H1 (cell line): ENCODE results near the gene HOXA11. TPM values are rescaled to one million over a fixed set of nuclear protein-coding genes. Genes with fewer than 3 reads are reported as not detected.

ENCODE experiments used
- CTCF ChIA-PET: fragments of 300-600 bp; sonication (Branson Sonifier 250); formaldehyde crosslinking; loops from one replicate; lab custom pipeline; 2021; ENCODE audit not compliant: partially characterized antibody; lab: Charles Lee
- POLR2A ChIA-PET: fragments of 300-600 bp; sonication (Branson Sonifier 250); formaldehyde crosslinking; loops from one replicate; lab custom pipeline; 2021; ENCODE audit warnings: inconsistent platforms; ENCODE audit not compliant: partially characterized antibody; lab: Charles Lee
- DNase-seq, 2 experiments: peaks; one replicate each; pipeline versions ENCODE4 v3.0.0 to v3.0.0-alpha.2; 2010 to 2022; ENCODE audit warnings: low spot score in 2 of 2, low read depth in 1 of 2, mixed read lengths in 1 of 2
- FAIRE-seq: peaks from 2 replicates; lab custom pipeline; 2011; peaks lifted over from hg19 to GRCh38; lab: Jason Lieb, UNC
- H2AFZ ChIP-seq: 2 replicates; pipeline ENCODE4 v1.8.1; 2012; ENCODE audit warnings: low read length, inconsistent platforms
- H2AK5ac ChIP-seq: 2 replicates; pipeline ENCODE4 v1.6.1; 2013; ENCODE audit warnings: low read depth, low read length
- H2BK120ac ChIP-seq: replicated peaks from 2 replicates; pipeline ENCODE3; 2013; ENCODE audit warnings: low read depth, low read length, inconsistent platforms
- H2BK12ac ChIP-seq: 2 replicates; pipeline ENCODE4 v1.6.1; 2013; ENCODE audit warnings: low read depth, low read length
- H2BK15ac ChIP-seq: 2 replicates; pipeline ENCODE4 v1.6.1; 2013; ENCODE audit warnings: low read length
- H2BK20ac ChIP-seq: 2 replicates; pipeline ENCODE4 v1.6.1; 2013; ENCODE audit warnings: low read length
- H2BK5ac ChIP-seq: 2 replicates; pipeline ENCODE4 v1.6.1; 2013; ENCODE audit warnings: low read depth, low read length
- H3K14ac ChIP-seq: 2 replicates; pipeline ENCODE4 v1.6.1; 2013; ENCODE audit warnings: inconsistent platforms; ENCODE audit not compliant: insufficient read length
- H3K18ac ChIP-seq: 2 replicates; pipeline ENCODE4 v1.6.1; 2013; ENCODE audit warnings: low read length; ENCODE audit errors: extremely low read depth
- H3K23ac ChIP-seq: 2 replicates; pipeline ENCODE4 v1.6.1; 2013; ENCODE audit warnings: inconsistent platforms; ENCODE audit not compliant: insufficient read length
- H3K23me2 ChIP-seq: 2 replicates; pipeline ENCODE4 v1.6.1; 2013; ENCODE audit warnings: low read depth, low read length
- H3K27ac ChIP-seq: 2 replicates; pipeline ENCODE4 v1.6.1; 2011; ENCODE audit warnings: low read depth, low read length, inconsistent platforms
- H3K27me3 ChIP-seq, 4 experiments: replicated peaks in 1 of 4; 1 replicate in 1 of 4; 2 replicates in 3 of 4; pipeline versions ENCODE4 v1.6.1 to v1.8.1; 2011 to 2013; ENCODE audit warnings: low read length in 3 of 4, mild to moderate bottlenecking in 3 of 4, inconsistent platforms in 2 of 4, mixed read lengths in 2 of 4, moderate library complexity in 1 of 4; ENCODE audit not compliant: control insufficient read depth in 3 of 4, insufficient read depth in 3 of 4; ENCODE audit errors: extremely low read depth in 1 of 4
- H3K36me3 ChIP-seq, 4 experiments: 2 replicates each; pipeline versions ENCODE4 v1.6.1 to v1.8.1; 2011 to 2013; ENCODE audit warnings: mild to moderate bottlenecking in 4 of 4, low read length in 3 of 4, moderate library complexity in 2 of 4, control low read depth in 1 of 4, inconsistent platforms in 1 of 4; ENCODE audit not compliant: insufficient read depth in 4 of 4, control insufficient read depth in 2 of 4
- H3K4ac ChIP-seq: replicated peaks from 2 replicates; pipeline ENCODE3; 2013; ENCODE audit warnings: low read length, low read depth, mixed read lengths, inconsistent platforms; ENCODE audit not compliant: insufficient read length
- H3K4me1 ChIP-seq, 4 experiments: replicated peaks in 1 of 4; 1 replicate in 1 of 4; 2 replicates in 3 of 4; pipeline versions ENCODE4 v1.6.1 to v1.8.1; 2011 to 2013; ENCODE audit warnings: low read length in 3 of 4, inconsistent platforms in 2 of 4, mixed read lengths in 1 of 4; ENCODE audit not compliant: insufficient read depth in 4 of 4, control insufficient read depth in 3 of 4
- H3K4me2 ChIP-seq, 2 experiments: 2 replicates each; pipeline versions ENCODE4 v1.6.1 to v1.8.1; 2011 to 2013; ENCODE audit warnings: low read depth in 2 of 2, low read length in 2 of 2, control low read depth in 1 of 2, inconsistent platforms in 1 of 2, mild to moderate bottlenecking in 1 of 2; ENCODE audit not compliant: insufficient read depth in 1 of 2
- H3K4me3 ChIP-seq, 4 experiments: fragments of 200-600, 300-600 bp in 1 of 4; sonication (generic), shearing (Covaris generic), sonication (Bioruptor Twin) in 1 of 4; 2 replicates each; pipeline versions ENCODE4 v1.5.1 to v1.8.1; 2011 to 2016; ENCODE audit warnings: low read length in 4 of 4, low read depth in 3 of 4, control low read depth in 2 of 4, inconsistent platforms in 2 of 4, mild to moderate bottlenecking in 2 of 4, mixed read lengths in 1 of 4, moderate library complexity in 1 of 4; ENCODE audit not compliant: insufficient read depth in 2 of 4; ENCODE audit errors: extremely low read depth in 1 of 4
- H3K56ac ChIP-seq: replicated peaks from 2 replicates; pipeline ENCODE3; 2013; ENCODE audit warnings: low read depth, mild to moderate bottlenecking, mixed read lengths, low read length, inconsistent platforms; ENCODE audit not compliant: insufficient read length
- H3K79me1 ChIP-seq: 2 replicates; pipeline ENCODE4 v1.6.1; 2013; ENCODE audit warnings: low read depth, low read length, control low read depth
- H3K79me2 ChIP-seq, 2 experiments: 2 replicates each; pipeline versions ENCODE4 v1.6.1 to v1.8.1; 2012 to 2013; ENCODE audit warnings: low read length in 2 of 2, mild to moderate bottlenecking in 2 of 2, inconsistent platforms in 1 of 2; ENCODE audit not compliant: insufficient read depth in 2 of 2, control insufficient read depth in 1 of 2
- H3K9ac ChIP-seq, 4 experiments: replicated peaks in 1 of 4; 1 replicate in 1 of 4; 2 replicates in 3 of 4; pipeline versions ENCODE4 v1.6.1 to v1.8.1; 2011 to 2013; ENCODE audit warnings: low read depth in 3 of 4, low read length in 3 of 4, control low read depth in 2 of 4, mild to moderate bottlenecking in 2 of 4, moderate library complexity in 2 of 4, inconsistent platforms in 1 of 4; ENCODE audit errors: extremely low read depth in 1 of 4
- H3K9me3 ChIP-seq, 2 experiments: 2 replicates each; pipeline versions ENCODE4 v1.6.1 to v1.8.1; 2012 to 2013; ENCODE audit warnings: mild to moderate bottlenecking in 2 of 2, moderate library complexity in 2 of 2, control low read depth in 1 of 2, inconsistent platforms in 1 of 2, low read depth in 1 of 2, low read length in 1 of 2, mixed read lengths in 1 of 2; ENCODE audit not compliant: insufficient read depth in 2 of 2
- H4K20me1 ChIP-seq, 2 experiments: replicated peaks in 1 of 2; 2 replicates each; pipeline versions ENCODE3 to v1.8.1; 2011 to 2013; ENCODE audit warnings: inconsistent platforms in 2 of 2, low read length in 2 of 2, mild to moderate bottlenecking in 1 of 2; ENCODE audit not compliant: insufficient read depth in 2 of 2, control insufficient read depth in 1 of 2
- H4K5ac ChIP-seq: 2 replicates; pipeline ENCODE4 v1.6.1; 2013; ENCODE audit warnings: low read length, low read depth, mixed read lengths, inconsistent platforms; ENCODE audit not compliant: insufficient read length
- H4K8ac ChIP-seq: 2 replicates; pipeline ENCODE4 v1.8.0; 2013; ENCODE audit warnings: mild to moderate bottlenecking, moderate library complexity, low read length, inconsistent platforms; ENCODE audit not compliant: insufficient read depth; ENCODE audit errors: extremely low read depth
- H4K91ac ChIP-seq: replicated peaks from 2 replicates; pipeline ENCODE3; 2013; ENCODE audit warnings: low read length, mixed read lengths, inconsistent platforms; ENCODE audit not compliant: insufficient read length
- BRCA1 ChIP-seq: IDR thresholded peaks from 2 replicates; pipeline ENCODE4 v1.6.1; 2012; ENCODE audit warnings: low read depth, low read length, improper control_type of control experiment
- CREB1 ChIP-seq: IDR thresholded peaks from 2 replicates; pipeline ENCODE4 v1.6.1; 2012; ENCODE audit warnings: inconsistent platforms
- HDAC6 ChIP-seq: IDR thresholded peaks from one replicate; pipeline ENCODE4 v1.7.1; 2012; ENCODE audit warnings: low read depth, mild to moderate bottlenecking, inconsistent platforms, low read length, moderate library complexity
- RFX5 ChIP-seq: IDR thresholded peaks from 2 replicates; pipeline ENCODE4 v1.6.1; 2011; ENCODE audit warnings: low read depth, low read length, improper control_type of control experiment, borderline replicate concordance
- WGBS, 2 experiments: shearing (Covaris generic) in 1 of 2; methylation state at CpG; one replicate each; pipeline versions ENCODE4 v1.1.6 to v1.1.7; 2013 to 2015; ENCODE audit warnings: low lambda C conversion rate in 2 of 2, mixed read lengths in 2 of 2, inconsistent platforms in 1 of 2, low coverage in 1 of 2, missing lambda C conversion rate in 1 of 2; ENCODE audit not compliant: insufficient replicate concordance in 2 of 2, insufficient coverage in 1 of 2, insufficient read length in 1 of 2; ENCODE audit errors: extremely low coverage in 1 of 2, missing lambda C conversion rate in 1 of 2; 5-methylcytosine and 5-hydroxymethylcytosine counted together
- polyA plus RNA-seq, 7 experiments: library from polyadenylated mRNA; depleted of rRNA in 3 of 7; stranded (reverse) in 5 of 7; unstranded in 2 of 7; fragments of >200 nt in 5 of 7; fragments of 200-250 nt in 2 of 7; gene quantifications; 1 replicate in 5 of 7; 2 replicates in 1 of 7; 4 replicates in 1 of 7; pipeline versions ENCODE4 v1.2.1 to v1.2.3, GENCODE V29; 2011 to 2013; ENCODE audit warnings: missing spikeins in 2 of 7, mixed read lengths in 2 of 7
- total RNA-seq: library from RNA; stranded (reverse); fragmentation: NEBNext Ultra II Directional; extraction: Animal tissue kit (Norgen Biotek cat#: 25700); gene quantifications from 2 replicates; pipeline ENCODE4 v1.2.1, GENCODE V29; 2021

HOXA11 gene
- total and polyA plus RNA-seq, 2 of the 8 experiments (the other 6 are each of a cell fraction or from before 2014, with no cell fraction given), result not detected

DNA sequence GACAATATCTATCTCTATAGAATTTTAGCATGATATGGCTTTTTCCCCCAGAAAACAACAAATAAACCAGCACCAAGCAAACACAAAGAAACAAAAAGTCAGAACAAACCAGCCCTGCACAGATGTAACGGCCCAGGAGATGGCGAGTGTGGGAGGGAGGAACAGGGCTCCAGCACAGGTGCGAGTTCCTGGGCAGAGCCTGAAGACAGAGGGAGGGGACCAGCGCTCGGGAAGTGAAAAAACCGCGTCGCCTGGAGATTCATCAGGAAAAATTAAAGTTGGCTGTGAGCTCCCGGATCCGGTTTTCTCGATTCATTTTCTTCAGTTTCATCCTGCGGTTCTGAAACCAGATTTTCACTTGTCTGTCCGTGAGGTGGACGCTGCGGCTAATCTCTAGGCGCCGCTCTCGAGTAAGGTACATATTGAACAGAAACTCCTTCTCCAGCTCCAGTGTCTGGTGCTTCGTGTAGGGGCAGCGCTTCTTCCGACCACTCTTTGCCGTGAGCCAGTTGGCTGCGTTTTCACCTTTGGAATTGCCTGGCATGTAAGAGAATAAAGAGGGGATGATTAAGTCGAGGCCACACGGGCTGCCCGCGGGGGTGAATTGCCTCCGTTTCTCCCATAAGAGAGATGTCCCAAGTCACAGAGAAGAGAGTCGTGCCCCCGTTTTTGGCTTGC is 13.3 kb downstream of the HOXA11 start:
- H3K79me2 ChIP-seq, result no peaks in the 10 kb centered on the region
- WGBS, 2 experiments, result 19% methylated on average over 30 of the region's 30 CpGs; no CpG with 5 or more reads in 1 of the 2 experiments
- TF ChIP-seq HDAC6 (no peak), BRCA1 (no peak), RFX5 (no peak), CREB1 (no peak)

More for the DNA sequence above, 13.3 kb downstream of the HOXA11 start:
- Histone ChIP-seq H3K36me3 (peaks cover 0 to 18% (median 0%) of the 10 kb centered on the region in 4 experiments; a peak in 1 of 8 replicates), H3K23me2 (no peaks in the 10 kb centered on the region; the same call in 1 of the 2 replicates), H3K4me2 (no peak overlapping the region), H3K9me3 (no peaks in the 10 kb centered on the region; a peak in 1 of 4 replicates), H4K8ac (no peak overlapping the region), H3K18ac (no peak overlapping the region), H3K27ac (no peak overlapping the region), H3K14ac (no peak overlapping the region), H4K5ac (no peak overlapping the region), H3K4me3 (no peak overlapping the region), H2BK20ac (no peak overlapping the region), H3K79me1 (no peaks in the 10 kb centered on the region), H3K4ac (no peak overlapping the region), H3K4me1 (peaks cover 4 to 11% (median 5%) of the 10 kb centered on the region in 4 experiments; a peak in 5 of 7 replicates), H2BK120ac (no peak overlapping the region), H3K56ac (no peak overlapping the region), H2BK15ac (no peak overlapping the region), H2BK5ac (no peak overlapping the region), H2AK5ac (no peak overlapping the region), H4K20me1 (peaks cover 40 to 57% of the 10 kb centered on the region in 2 experiments), H4K91ac (no peak overlapping the region), H2BK12ac (0 out of 2 replicates have a peak overlapping the region, but pooled peaks have one; percentile 10), H2AFZ (no peak overlapping the region), H3K23ac (no peak overlapping the region), H3K9ac (no peak overlapping the region), H3K27me3 (peaks cover 95 to 100% (median 100%) of the 10 kb centered on the region in 4 experiments)
- no peak for FAIRE-seq
- ChIA-PET CTCF (interaction anchor here (1.8 to 5.4 kb wide), 3 partner anchors 11 to 27 kb away, joined by 5 to 20 read pairs (median 10); partner anchors contain the start of gene HOXA5), POLR2A (no interaction called here)
- DNase-seq, result peak in 1 of 2 experiments; percentile 52
